ENCODE data around the gene DPYD.

GRCh38 chr1:97507863-97508262, 413.0 kb downstream of the DPYD start:
- TF ChIP-seq ATF2 (IDR thresholded peaks at IDR 0.05; ENCODE audit: low read length) (no peak), KDM1A (IDR thresholded peaks at IDR 0.05; ENCODE audit: borderline replicate concordance) (no peak), BHLHE40 (IDR thresholded peaks at IDR 0.05; ENCODE audit: borderline replicate concordance in 1 of 2, low read depth in 2 of 2, low read length in 1 of 2) (no peak), CTCF (IDR thresholded peaks at IDR 0.05 in 2 of 3, conservative IDR thresholded peaks at IDR 0.05 in 1 of 3; ENCODE audit: control insufficient read depth in 2 of 3, extremely low read depth in 1 of 3, insufficient read depth in 1 of 3, low read depth in 3 of 3, low read length in 3 of 3) (no peak), NBN (IDR thresholded peaks at IDR 0.05) (no peak), CBFB (IDR thresholded peaks at IDR 0.05; ENCODE audit: low read depth) (no peak), CEBPB (IDR thresholded peaks at IDR 0.05; ENCODE audit: borderline replicate concordance in 1 of 2, low read depth in 2 of 2, low read length in 2 of 2) (no peak), SP1 (IDR thresholded peaks at IDR 0.05; ENCODE audit: low read depth, low read length) (no peak), EP300 (IDR thresholded peaks at IDR 0.05; ENCODE audit: borderline replicate concordance in 1 of 2, control insufficient read depth in 1 of 2, low read depth in 2 of 2, low read length in 2 of 2) (no peak), POLR2AphosphoS5 (IDR thresholded peaks at IDR 0.05; ENCODE audit: low read length) (no peak)

Data from GM12878 (cell line).